Measurements from ENCODE around the gene SCT. TPM values are rescaled to one million over a fixed set of nuclear protein-coding genes. Genes with fewer than 3 reads are reported as not detected.

The SCT gene
- total and polyA plus RNA-seq, 2 donors (not counting 3 experiments of a cell fraction or from before 2014, with no cell fraction given) = not detected

GRCh38 chr11:629237-629583 is 2.2 kb upstream of the SCT start:
- DNase-seq (ENCODE audit: low read depth, low spot score) = no peak
- H3K79me2 ChIP-seq (ENCODE audit: control insufficient read depth, insufficient read depth, low read length) = no peaks in the 10 kb centered on the region
- no peak overlapping the region for H2AFZ ChIP-seq (ENCODE audit: low read depth, low read length)
- H3K9ac ChIP-seq (replicated peaks; ENCODE audit: extremely low read depth, insufficient read depth, low read length) = no peak overlapping the region
- no peak overlapping the region for H3K4me2 ChIP-seq (ENCODE audit: insufficient read depth, low read length)
- H3K27me3 ChIP-seq (ENCODE audit: control insufficient read depth in 2 of 2, insufficient read depth in 2 of 2, low read length in 2 of 2) = peaks cover 4 to 14% of the 10 kb centered on the region in 2 experiments
- H3K36me3 ChIP-seq (ENCODE audit: control insufficient read depth in 2 of 2, extremely low read depth in 1 of 2, insufficient read depth in 2 of 2, low read length in 2 of 2) = no peaks in the 10 kb centered on the region
- no TSS peak for BruUV-seq (replicated peaks)
- intact Hi-C loops (cut with micrococcal nuclease) (no loop called here), dilution Hi-C loops (cut with MboI; ENCODE audit: extremely low pct_ligation_motif_present, low sequenced_read_pairs) (no loop called here)
- no peak for TF ChIP-seq GATA2 (IDR thresholded peaks at IDR 0.05; ENCODE audit: insufficient read depth, insufficient read length, low read depth, low read length)
- TF ChIP-seq FOS (IDR thresholded peaks at IDR 0.05; ENCODE audit: borderline replicate concordance, insufficient read depth, low read length) = no peak
- TF ChIP-seq MAX (IDR thresholded peaks at IDR 0.05; ENCODE audit: insufficient read depth, insufficient read length) = no peak
- no peak for TF ChIP-seq POLR2AphosphoS5 (IDR thresholded peaks at IDR 0.05; ENCODE audit: insufficient read depth, low read depth, low read length)
- TF ChIP-seq EZH2 (IDR thresholded peaks at IDR 0.05; ENCODE audit: borderline replicate concordance, low read depth, low read length, severe bottlenecking) = no peak
- TF ChIP-seq CTCF (IDR thresholded peaks at IDR 0.05; ENCODE audit: extremely low read depth in 1 of 2, insufficient read depth in 1 of 2, low read depth in 1 of 2, low read length in 2 of 2) = no peak
- TF ChIP-seq POLR2A (IDR thresholded peaks at IDR 0.05; ENCODE audit: low read depth, low read length) = no peak
- no peak for TF ChIP-seq MYC (IDR thresholded peaks at IDR 0.05; ENCODE audit: low read depth, low read length)
- TF ChIP-seq JUN (IDR thresholded peaks at IDR 0.05; ENCODE audit: borderline replicate concordance, insufficient read depth, insufficient read length, low read depth) = no peak
- ChIA-PET CTCF (interaction anchor here (0.7 kb wide), 1 partner anchor 130 kb away, joined by 3 read pairs; no protein-coding TSS in a partner anchor), POLR2A (no interaction called here)
- no peaks in the 10 kb centered on the region for H3K9me1 ChIP-seq (replicated peaks; ENCODE audit: control insufficient read depth, extremely low read depth, insufficient read depth, low read length)
- no peak overlapping the region for H3K4me3 ChIP-seq (replicated peaks in 1 of 3; ENCODE audit: insufficient read depth in 1 of 3, low read depth in 1 of 3, low read length in 3 of 3)
- no peaks in the 10 kb centered on the region for H4K20me1 ChIP-seq (replicated peaks; ENCODE audit: control insufficient read depth, extremely low read depth, insufficient read depth, low read length)
- no peak for FAIRE-seq
- H3K9me3 ChIP-seq (replicated peaks; ENCODE audit: control insufficient read depth, insufficient read depth, low read length) = no peaks in the 10 kb centered on the region
- H3K4me1 ChIP-seq (ENCODE audit: control insufficient read depth, extremely low read depth, insufficient read depth, low read length) = no peaks in the 10 kb centered on the region
- no peak overlapping the region for H3K27ac ChIP-seq (ENCODE audit: insufficient read depth, low read depth, low read length)

Measured in endothelial cell of umbilical vein (primary cell).